ENCODE measurements around the gene ZNF839. TPM values are rescaled to one million over a fixed set of nuclear protein-coding genes. Genes with fewer than 3 reads are reported as not detected.
"Not testable (repeated sequence)": the region's sequence is repeated elsewhere in the genome, so short reads cannot be mapped to it uniquely, and the experiment has no call there.

The ZNF839 gene
- total and polyA plus RNA-seq, 5 experiments from 2014 or later: 4.3 to 19.5 (median 7.2) TPM

- peaks cover 0 to 2% (median 0%) of the 10 kb centered on the region in 5 donors for H3K27me3 Mint-ChIP-seq
- H3K36me3 Mint-ChIP-seq: no peaks in the 10 kb centered on the region
- POLR2A ChIA-PET: interaction anchor here (0.8 kb wide), 1 partner anchor 18 kb away, joined by 4 read pairs; no protein-coding TSS in a partner anchor
- H3K4me1 Mint-ChIP-seq: no peaks in the 10 kb centered on the region
- DNase-seq (no peak), ATAC-seq (no peak)
- no peaks in the 10 kb centered on the region for H3K9me3 Mint-ChIP-seq
- H3K27ac Mint-ChIP-seq: no peak overlapping the region
- no peak overlapping the region for H3K4me3 Mint-ChIP-seq
Measured at GRCh38 chr14:102292441-102292840, 27.1 kb upstream of the ZNF839 start.

- DNase-seq: no peak
- Mint-ChIP-seq H3K9me3 (no peaks in the 10 kb centered on the region), H3K4me3 (no peak overlapping the region), H3K27me3 (peaks cover 0 to 2% (median 0%) of the 10 kb centered on the region in 5 donors), H3K4me1 (peaks cover 0 to 2% (median 0%) of the 10 kb centered on the region in 4 donors), H3K36me3 (peaks cover 0 to 1% (median 0%) of the 10 kb centered on the region in 3 donors), H3K27ac (no peak overlapping the region)
- POLR2A ChIA-PET: no interaction called here
- ATAC-seq: no peak
Measured at GRCh38 chr14:102293781-102294180, 25.8 kb upstream of the ZNF839 start.

DNA sequence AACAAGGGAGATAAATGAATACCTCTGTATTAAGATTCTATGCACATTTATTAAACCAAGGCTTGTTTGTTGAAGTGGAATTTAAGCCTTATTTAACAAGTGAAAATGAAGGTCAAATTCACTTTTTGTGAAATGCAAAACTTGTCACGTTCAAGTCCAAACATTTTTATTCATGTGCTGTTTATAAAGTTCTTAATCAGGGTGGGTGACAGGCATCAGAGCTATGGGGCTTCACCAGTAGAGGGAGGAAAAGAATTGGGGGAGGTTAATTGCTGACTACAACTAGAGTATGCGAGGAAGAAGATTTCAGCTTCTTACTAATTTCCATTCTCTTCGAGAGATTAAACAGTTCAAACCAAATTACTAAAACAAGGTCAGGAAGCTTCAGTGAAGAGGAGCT, 24.3 kb upstream of the ZNF839 start:
- DNase-seq: no peak

DNA sequence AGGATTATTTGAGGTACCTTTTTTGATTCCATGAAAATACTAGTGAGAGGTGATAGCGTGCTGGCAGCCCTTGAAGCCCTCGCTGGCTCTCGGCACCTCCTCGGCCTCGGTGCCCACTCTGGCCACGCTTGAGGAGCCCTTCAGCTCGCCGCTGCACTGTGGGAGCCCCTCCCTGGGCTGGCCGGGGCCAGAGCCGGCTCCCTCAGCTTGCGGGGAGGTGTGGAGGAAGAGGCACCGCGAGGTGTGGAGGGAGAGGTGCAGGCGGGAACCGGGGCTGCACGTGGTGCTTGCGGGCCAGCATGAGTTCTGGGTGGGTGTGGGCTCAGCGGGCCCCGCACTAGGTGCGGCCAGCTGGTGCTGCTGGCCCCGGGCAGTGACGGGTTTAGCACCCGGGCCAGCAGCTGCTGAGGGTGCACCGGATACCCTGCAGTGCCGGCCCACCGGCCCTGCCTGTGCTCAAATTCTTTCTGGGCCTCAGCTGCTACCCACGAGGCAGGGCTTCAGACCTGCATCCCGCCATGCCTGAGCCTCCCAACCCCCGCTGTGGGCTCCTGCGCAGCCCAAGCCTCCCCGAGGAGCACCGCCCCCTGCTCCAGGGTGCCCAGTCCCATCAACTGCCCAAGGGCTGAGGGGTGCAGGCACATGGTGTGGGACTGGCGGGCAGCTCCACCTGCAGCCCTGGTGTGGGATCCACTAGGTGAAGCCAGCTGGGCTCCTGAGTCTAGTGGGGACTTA, 21.9 kb upstream of the ZNF839 start:
- no peak for ATAC-seq
- POLR2A ChIA-PET: no interaction called here

More for the DNA sequence above, 24.3 kb upstream of the ZNF839 start:
- H3K4me1 Mint-ChIP-seq: peaks cover 0 to 2% (median 0%) of the 10 kb centered on the region in 4 donors
- peaks cover 0 to 1% (median 0%) of the 10 kb centered on the region in 3 donors for H3K36me3 Mint-ChIP-seq
- no peaks in the 10 kb centered on the region for H3K9me3 Mint-ChIP-seq
- H3K27me3 Mint-ChIP-seq: peaks cover 0 to 2% (median 0%) of the 10 kb centered on the region in 5 donors
- POLR2A ChIA-PET: interaction anchor here (1.0 kb wide), 1 partner anchor 21 kb away, joined by 3 read pairs; no protein-coding TSS in a partner anchor
- H3K4me3 Mint-ChIP-seq: no peak overlapping the region
- no peak overlapping the region for H3K27ac Mint-ChIP-seq
- no peak for ATAC-seq

DNA sequence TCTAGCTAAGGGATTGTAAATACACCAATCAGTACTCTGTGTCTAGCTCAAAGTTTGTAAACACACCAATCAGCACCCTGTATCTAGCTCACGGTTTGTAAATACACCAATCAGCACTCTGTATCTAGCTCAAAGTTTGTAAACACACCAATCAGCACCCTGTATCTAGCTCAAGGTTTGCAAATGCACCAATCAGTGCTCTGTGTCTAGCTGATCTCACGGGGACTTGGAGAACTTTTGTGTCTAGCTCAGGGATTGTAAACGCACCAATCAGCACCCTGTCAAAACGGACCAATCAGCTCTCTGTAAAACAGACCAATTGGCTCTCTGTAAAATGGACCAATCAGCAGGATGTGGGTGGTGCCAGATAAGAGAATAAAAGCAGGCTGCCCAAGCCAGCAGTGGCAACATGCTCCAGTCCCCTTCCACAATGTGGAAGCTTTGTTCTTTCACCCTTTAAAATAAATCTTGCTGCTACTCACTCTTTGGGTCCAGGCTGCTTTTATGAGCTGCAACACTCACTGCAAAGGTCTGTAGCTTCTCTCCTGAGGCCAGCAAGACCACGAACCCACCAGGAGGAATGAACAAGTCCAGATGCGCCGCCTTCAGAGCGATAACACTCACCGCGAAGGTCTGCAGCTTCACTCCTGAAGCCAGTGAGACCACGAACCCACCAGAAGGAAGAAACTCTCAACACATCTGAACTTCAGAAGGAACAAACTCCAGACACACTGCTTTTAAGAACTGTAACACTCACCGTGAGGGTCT, 21.1 kb upstream of the ZNF839 start:
- H3K27ac Mint-ChIP-seq, H3K36me3 Mint-ChIP-seq, H3K4me1 Mint-ChIP-seq, H3K27me3 Mint-ChIP-seq, POLR2A ChIA-PET, H3K9me3 Mint-ChIP-seq, ATAC-seq, DNase-seq: not testable (repeated sequence)
- H3K4me3 Mint-ChIP-seq: peak overlapping the region in 1 of 10 donors; percentile 7

More for the DNA sequence above, 21.9 kb upstream of the ZNF839 start:
- no peak overlapping the region for H3K27ac Mint-ChIP-seq
- no peak overlapping the region for H3K4me3 Mint-ChIP-seq
- no peaks in the 10 kb centered on the region for H3K9me3 Mint-ChIP-seq
- DNase-seq: no peak
- H3K36me3 Mint-ChIP-seq: peaks cover 0 to 1% (median 0%) of the 10 kb centered on the region in 3 donors
- H3K4me1 Mint-ChIP-seq: peaks cover 0 to 2% (median 0%) of the 10 kb centered on the region in 4 donors
- peaks cover 0 to 2% (median 0%) of the 10 kb centered on the region in 5 donors for H3K27me3 Mint-ChIP-seq

GRCh38 chr14:102303664-102304063, 15.9 kb upstream of the ZNF839 start:
- ATAC-seq: no peak
- Mint-ChIP-seq H3K9me3 (peaks cover 0 to 2% (median 0%) of the 10 kb centered on the region in 9 donors), H3K36me3 (peaks cover 0 to under 1% (median 0%) of the 10 kb centered on the region in 3 donors), H3K27ac (peak overlapping the region in 4 of 10 donors; percentile 30 to 57 (median 42)), H3K4me1 (peaks cover 6 to 13% (median 12%) of the 10 kb centered on the region in 4 donors), H3K27me3 (peaks cover 0 to 4% (median 0%) of the 10 kb centered on the region in 5 donors), H3K4me3 (peak overlapping the region in 7 of 10 donors; percentile 4 to 97 (median 56))
- DNase-seq: no peak
- POLR2A ChIA-PET: interaction anchor here (0.6 to 2.5 kb wide), 3 partner anchors 11 to 13 kb away, joined by 5 to 17 read pairs (median 6); no protein-coding TSS in a partner anchor

DNA sequence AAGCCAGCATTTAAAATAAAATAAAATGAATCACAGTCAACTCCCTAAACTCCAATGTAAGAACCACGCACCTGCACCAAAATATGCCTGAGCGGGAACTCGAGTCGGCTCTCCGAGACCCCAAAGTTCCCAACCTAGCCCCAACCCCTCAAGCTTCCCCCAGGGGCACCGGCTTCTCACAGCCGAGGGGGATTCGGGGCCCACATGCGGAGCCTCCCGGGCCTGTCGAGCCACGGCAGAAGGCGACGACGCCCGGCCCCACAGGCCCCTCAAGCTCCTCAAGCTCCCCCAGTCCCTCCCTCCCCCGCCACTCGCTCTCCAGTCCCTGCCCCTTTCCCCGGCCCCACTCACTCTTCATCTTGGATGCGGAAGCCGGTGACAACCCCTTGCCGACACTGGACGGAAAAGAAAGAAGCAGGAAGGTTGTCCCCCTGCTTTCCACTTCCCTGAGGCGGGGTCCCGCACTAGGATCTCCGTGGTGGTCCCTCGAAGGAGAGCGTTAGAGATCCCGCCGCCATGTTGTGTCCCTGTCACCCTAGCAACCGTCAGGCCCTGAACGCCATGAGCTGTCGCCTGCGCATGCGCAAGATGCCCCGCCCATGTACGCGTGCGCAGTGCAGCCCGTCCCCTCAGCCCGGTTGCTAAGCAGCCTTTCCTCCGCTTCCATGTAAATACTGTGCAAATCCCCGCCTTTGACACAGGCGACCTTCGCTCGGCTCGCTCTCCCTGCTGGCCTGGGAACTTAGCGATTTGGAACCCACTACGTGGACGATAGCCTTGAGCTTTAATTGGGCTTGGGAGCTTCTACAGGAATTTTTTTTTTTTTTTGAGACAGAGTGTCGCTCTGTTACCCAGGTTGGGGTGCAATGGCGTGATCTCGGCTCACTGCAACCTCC, 14.7 kb upstream of the ZNF839 start, which contains the start of gene MOK:
MOK (minus strand) TSS at position 554 of the 896 bp plus-strand sequence; CDS start at position 358, 196 bp downstream.
- POLR2A ChIA-PET: interaction anchor here (0.5 to 2.5 kb wide), 6 partner anchors 10 to 356 kb away, joined by 3 to 17 read pairs (median 7); partner anchors contain the start of gene ZNF839
- no peaks in the 10 kb centered on the region for H3K36me3 Mint-ChIP-seq

DNA sequence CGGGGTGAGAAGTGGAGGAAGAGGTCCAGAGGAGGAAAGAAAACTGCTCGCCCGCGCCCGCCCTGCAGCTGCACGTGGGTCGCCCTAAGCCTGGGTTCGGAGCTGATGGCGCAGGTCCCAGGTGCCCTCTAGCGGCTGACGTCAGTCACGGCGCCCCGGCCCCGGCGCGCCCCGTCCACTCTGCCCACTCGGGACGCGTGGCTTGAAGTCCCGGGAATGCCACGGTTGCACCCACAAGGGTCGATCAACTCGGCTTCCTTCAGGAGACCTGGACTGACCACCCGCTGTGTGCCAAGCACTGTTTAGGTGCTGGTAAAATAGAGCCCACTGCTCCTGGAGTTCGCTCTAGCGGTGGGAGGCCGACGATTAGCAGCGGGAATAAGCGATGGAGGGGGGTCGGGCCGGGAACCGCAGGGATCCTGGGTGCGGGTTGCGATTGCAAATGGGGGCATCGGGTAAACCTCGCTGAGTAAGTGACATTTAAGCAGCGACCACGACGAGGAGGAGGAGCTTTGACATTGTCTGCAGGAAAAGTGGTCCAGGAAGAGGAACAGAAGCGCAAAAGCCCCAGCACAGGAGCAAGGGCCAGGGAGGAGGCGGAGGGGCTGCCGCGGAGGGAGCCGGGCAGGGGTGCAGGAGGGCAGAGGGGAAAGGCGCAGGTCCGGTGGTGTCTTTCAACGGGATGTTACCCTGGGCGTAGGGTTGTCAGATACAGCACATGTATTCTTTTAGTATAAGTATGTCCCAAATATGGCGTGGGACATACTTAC, 5.1 kb upstream of the ZNF839 start:
- Mint-ChIP-seq H3K27me3 (peaks cover 0 to 3% (median 0%) of the 10 kb centered on the region in 5 donors), H3K36me3 (no peaks in the 10 kb centered on the region), H3K27ac (peak overlapping the region; percentile 64 to 91 (median 86)), H3K9me3 (peaks cover 0 to 3% (median 0%) of the 10 kb centered on the region in 9 donors), H3K4me3 (peak overlapping the region; percentile 88 to 96 (median 91)), H3K4me1 (peaks cover 22 to 52% (median 51%) of the 10 kb centered on the region in 4 donors)
- peak; percentile 64 to 88 (median 76) for DNase-seq
- POLR2A ChIA-PET: interaction anchor here (0.6 to 2.3 kb wide), 7 partner anchors 9 to 608 kb away, joined by 3 to 17 read pairs (median 4); partner anchors contain the start of genes DYNC1H1 and MOK
- peak; percentile 73 to 74 for ATAC-seq

More for the DNA sequence above, 14.7 kb upstream of the ZNF839 start, which contains the start of gene MOK:
- DNase-seq (peak; percentile 93 to 99 (median 98)), ATAC-seq (peak; percentile 84 to 90)
- Mint-ChIP-seq H3K9me3 (peaks cover 0 to 2% (median 0%) of the 10 kb centered on the region in 9 donors), H3K4me3 (peak within 1 kb of the TSS; percentile 88 to 97 (median 96)), H3K4me1 (peaks cover 6 to 13% (median 11%) of the 10 kb centered on the region in 4 donors), H3K27ac (peak within 1 kb of the TSS; percentile 94 to 99 (median 99)), H3K27me3 (peaks cover 0 to 4% (median 0%) of the 10 kb centered on the region in 5 donors)

GRCh38 chr14:102315121-102315520, 4.4 kb upstream of the ZNF839 start:
- Mint-ChIP-seq H3K4me1 (peaks cover 23 to 53% (median 52%) of the 10 kb centered on the region in 4 donors), H3K27ac (peak overlapping the region in 4 of 10 donors; percentile 6 to 100 (median 24)), H3K4me3 (peak overlapping the region; percentile 88 to 96 (median 91)), H3K27me3 (peaks cover 0 to 3% (median 0%) of the 10 kb centered on the region in 5 donors), H3K9me3 (peaks cover 0 to 3% (median 0%) of the 10 kb centered on the region in 9 donors), H3K36me3 (no peaks in the 10 kb centered on the region)
- DNase-seq (no peak), ATAC-seq (no peak)
- POLR2A ChIA-PET: interaction anchor here (0.6 to 2.3 kb wide), 7 partner anchors 10 to 1947 kb away, joined by 3 to 17 read pairs (median 4); partner anchors contain the start of genes DYNC1H1 and MOK

- ATAC-seq: no peak
- peaks cover 25 to 65% (median 64%) of the 10 kb centered on the region in 4 donors for H3K4me1 Mint-ChIP-seq
- H3K36me3 Mint-ChIP-seq: no peaks in the 10 kb centered on the region
- DNase-seq: peak in 3 of 10 donors; percentile 51 to 74 (median 53)
- POLR2A ChIA-PET: interaction anchor here (0.6 to 2.3 kb wide), 11 partner anchors 8 to 550 kb away, joined by 3 to 10 read pairs (median 3); partner anchors contain the start of genes CINP, MOK and TECPR2
- H3K27me3 Mint-ChIP-seq: peaks cover 0 to 3% (median 0%) of the 10 kb centered on the region in 5 donors
- H3K4me3 Mint-ChIP-seq: peak overlapping the region; percentile 89 to 98 (median 95)
- peak overlapping the region; percentile 90 to 100 (median 98) for H3K27ac Mint-ChIP-seq
- H3K9me3 Mint-ChIP-seq: peaks cover 0 to 3% (median 0%) of the 10 kb centered on the region in 9 donors
Measured at GRCh38 chr14:102316338-102316742, 3.2 kb upstream of the ZNF839 start.

All from naive thymus-derived CD8-positive, alpha-beta T cell (primary cell).